GM21381 (cell line): ENCODE results near the gene TMEM176A.

ENCODE experiments used
- ATAC-seq: cut with Tn5 transposase; IDR thresholded peaks from one replicate; pipeline ENCODE4 v1.9.1; 2021; ENCODE audit warnings: mild to moderate bottlenecking, moderate library complexity; ENCODE audit not compliant: unreplicated experiment

TMEM176A gene

DNA sequence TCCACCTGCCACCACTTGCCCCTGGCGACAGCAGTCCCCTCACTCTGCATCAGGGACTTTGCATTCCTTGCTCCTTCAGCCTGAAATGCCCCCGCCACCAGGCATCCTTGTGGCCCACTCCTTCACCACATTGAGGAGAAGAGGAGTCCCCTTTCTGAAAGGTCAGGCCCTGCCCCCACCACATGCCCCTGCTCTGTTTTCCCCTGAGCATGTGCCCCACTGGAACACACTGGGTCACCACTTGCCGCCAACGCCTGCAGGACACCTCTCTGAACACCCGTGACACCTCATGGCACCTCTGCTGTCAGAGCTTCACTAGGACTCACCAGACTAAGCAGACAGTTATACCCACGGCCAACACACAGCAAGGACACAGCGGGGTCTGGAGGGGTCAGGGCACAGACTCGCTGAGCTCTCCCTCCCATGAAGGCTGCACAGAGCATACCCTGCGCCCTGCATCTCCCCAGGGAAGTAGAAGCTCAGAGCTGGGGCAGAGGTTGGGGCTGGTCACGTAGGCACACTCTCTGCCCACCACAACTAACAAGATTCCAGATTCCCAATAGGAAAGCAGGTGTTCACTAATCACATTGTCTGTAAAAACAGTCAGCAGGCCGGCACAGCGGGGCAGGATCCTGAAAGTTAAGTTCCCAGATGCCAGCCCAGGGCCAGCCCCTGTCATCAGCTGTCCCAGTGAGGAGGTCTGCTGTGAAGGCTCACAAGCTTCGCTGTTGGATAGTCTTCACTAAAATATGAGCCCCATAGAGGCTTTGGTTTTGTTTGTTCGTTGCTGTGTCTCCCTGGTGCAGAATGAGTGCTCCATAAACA, 45.9 kb downstream of the TMEM176A start:
- ATAC-seq: no peak

DNA sequence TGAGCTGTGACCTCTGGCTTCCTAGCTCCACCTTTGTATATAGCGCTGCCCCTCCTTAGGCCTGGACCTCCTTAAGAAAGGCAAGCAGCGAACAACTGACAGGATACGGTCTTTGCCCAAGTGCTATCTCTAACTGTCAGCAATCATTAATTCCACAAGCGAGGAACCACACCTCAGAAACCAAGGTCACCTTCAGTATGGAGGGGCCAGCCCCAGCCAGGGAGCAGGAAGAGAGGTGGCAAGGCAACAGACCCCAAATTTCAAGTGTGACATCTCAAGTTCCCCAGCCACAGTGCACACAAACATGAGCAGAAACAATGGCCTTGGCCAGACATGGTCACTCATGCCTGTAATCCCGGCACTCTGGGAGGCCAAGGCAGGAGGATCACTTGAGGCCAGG, 47.0 kb downstream of the TMEM176A start:
- no peak for ATAC-seq

DNA sequence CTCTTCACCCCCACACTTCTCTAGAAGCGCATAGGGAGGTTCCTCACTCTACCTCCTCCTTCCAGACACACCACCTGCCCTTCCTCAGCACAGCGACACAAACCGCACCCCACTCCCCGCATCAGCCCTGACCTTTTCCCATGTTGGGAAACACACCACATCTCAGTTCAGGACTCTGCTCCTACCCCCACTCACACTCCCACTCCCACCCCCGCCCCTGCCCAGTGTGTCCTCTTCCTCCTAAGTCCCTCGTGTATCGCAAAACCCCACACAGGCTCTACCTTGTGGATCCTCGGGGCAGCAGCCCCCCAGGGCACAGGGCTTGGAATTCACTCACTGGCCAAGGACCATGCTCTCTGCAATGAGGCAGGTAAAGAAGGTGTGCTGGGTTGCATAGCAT, 47.5 kb downstream of the TMEM176A start:
- ATAC-seq: no peak

DNA sequence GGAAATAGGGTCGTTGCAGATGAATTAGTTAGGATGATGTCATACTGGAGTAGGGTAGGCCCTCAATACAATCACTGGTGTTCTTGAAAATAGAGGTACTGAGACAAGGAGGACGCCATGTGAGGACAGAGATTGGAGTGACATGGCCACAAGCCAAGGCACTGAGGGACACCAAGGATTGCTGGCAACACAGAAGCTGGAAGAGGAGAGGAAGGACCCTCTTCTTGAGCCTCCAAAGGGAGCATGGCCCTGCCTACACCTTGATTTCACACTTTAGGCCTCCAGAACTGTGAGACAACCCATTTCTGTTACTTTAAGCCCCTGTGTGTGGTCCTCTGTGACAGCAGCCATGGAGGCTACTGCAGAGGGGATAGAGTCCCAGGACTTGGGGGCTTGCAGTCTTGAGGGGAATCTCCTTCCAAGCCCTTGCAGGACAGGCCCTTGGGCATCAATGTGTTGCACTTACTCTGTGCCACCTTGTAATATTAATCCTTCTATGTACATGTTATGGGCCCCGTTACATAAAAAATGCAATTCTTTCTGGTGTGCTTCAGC, 48.1 kb downstream of the TMEM176A start:
- ATAC-seq: no peak

DNA sequence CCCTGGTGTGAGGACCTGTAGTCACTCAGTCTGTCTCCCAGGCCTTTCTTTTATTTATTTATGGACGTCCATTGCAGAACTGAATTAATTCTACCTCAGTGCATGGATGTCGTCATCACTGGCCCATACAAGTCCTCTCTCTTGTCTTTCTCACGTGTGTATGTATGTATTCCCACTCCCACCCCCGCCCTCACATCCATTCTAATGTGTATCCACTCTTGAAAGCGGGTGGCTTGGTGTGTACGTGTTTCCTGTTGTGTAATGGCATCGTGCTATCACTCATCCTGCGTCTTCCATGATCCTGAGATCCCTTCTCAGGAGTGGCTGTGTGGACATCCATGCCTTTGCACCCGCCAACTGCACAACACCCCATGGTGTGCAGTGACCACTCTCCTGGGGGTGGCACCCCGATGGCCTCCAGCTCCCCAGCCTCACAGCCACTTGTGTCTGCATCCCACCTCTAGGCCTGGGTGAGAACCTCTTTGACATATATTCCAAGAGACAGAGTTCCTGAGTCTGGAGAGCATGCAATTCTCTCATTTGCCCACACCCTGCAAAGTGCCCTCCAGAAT, 48.7 kb downstream of the TMEM176A start:
- ATAC-seq: no peak

DNA sequence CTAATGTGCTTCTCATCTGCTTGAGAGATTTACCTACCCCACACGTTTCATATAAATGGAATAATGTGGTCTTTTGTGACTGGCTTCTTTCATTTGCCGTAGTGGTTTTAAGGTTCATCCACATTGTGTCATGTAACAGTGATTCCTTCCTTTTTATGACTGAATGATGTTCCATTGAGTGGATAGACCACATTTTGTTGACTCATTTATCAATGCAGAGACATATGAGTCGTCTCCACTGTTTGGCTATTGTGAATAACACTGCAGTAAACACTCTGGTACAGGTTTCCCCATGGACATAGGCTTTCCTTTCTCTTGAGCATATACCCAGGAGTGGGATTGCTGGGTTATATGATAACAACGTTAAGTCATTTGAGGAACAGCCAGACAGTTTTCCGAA, 49.7 kb downstream of the TMEM176A start:
- no peak for ATAC-seq

DNA sequence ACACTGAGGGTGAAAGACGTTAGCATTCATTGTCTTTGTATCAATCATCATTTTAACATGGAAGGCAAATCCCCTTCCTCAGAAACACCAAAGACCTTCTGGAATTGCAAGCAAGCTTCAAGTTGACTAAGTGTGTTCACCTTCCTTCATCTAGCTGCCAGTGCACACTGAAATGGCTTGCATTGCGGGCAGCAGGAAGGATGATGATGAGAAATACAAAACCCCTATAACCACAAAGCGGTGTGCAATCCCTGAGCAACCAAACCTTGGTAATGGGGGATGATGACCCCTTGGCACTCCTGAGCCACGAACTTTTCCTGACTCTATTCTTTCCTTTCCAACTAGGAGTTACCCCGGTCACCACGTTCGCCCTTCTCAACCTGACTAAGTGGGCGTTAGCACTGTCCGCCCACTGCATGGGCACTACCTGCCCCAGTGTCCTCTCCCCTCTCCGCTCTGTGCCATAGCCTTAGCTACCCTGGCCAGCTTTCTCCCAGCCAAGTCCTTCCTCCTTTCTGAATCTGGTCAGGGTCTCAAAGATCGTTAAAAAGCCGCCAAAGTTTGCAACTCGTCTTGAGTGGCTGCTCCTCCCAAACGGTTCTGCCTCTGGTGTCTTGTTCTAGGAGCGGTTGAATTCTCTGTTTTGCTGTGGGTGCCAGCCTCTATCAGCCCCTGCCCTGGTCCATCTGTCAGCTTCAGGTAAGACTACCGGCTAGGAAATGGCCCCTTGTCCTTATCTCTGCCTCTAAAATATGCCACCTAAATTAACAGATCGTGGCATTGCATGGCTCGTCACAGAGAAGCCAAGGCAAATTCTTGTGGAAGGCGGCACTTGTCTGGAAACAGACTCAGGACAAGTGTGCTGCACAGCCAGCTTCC, 51.2 kb downstream of the TMEM176A start:
- ATAC-seq: no peak

DNA sequence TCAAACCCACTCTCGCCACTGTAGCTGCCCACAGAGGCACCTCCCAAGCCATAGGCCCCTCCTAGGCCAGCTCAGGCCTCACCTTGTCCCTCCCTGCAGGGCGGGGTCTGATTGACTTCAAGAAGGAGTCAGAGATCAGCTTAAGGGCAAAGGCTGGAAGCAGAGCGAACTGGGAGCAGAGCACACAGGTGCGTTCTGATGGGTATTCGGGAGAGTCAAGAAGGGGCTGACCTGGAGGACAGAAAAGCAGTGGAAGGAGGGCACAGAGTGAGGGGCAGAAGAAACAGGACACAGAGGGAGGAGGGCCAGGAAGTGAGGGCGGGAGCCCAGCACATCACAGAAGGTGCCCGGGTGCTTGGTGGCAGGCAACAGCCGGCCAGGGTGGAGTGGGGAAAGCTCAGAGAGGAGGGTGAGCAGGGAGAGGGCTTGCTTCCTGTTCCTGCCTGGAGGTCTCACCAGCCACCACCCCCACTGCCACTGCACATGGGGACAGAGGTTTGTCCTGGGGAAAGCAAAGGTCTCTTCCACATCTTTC, 51.9 kb downstream of the TMEM176A start, which contains the start of gene AOC1:
TSS of gene AOC1 (plus strand) at position 147 of the 535 bp plus-strand sequence. CDS start 3,954 bp downstream, outside the sequence.
- ATAC-seq: no peak

DNA sequence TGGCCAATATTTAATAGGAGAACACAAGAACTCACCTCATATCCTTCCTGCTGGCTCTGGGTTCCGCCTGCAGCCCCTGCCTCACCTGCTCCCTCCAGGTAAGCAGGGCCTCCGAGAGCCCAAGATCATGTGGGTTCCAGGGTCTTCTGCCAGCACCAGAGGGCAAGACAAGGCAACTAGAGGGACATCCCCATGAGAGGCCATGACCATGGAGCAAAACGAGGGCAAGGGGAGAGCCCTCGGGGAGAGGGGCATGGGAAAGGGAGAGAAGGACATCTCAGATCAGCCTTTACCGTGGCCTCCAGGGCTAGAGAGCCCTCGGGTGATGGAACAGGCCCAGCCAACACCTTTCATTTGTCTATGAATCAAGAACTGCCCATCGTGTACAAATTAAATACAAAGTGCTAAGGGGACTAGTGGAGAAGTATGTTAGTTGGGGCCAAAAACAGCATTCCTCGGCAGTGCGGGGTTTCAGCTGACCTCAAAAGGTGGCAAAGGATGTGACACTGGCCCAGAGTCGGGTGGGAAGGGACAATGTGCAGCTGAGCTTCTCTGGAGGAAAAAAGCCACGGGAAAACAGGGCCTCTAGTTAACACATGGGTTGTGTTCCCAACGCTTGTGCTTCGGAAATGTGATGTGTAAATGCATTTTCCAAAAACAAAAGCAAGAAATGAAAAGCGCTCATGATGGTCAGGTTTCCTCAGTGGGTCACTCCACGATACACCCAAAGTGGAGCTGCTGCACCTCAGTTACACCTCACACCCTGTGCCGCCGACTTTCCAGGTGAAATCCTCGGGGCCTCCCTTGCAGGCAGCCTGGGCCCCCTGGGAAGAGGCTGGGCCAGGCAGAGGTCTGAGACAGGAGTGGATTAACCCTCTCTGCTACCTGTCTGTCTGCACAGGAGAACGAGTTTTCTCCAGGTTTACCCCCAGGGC, 53.8 kb downstream of the TMEM176A start:
- no peak for ATAC-seq
